OCI-LY7 (cell line): ENCODE data around the gene ADH7. TPM values are rescaled to one million over a fixed set of nuclear protein-coding genes. Genes with fewer than 3 reads are reported as not detected.

Source experiments
- BruUV-seq: library from RNA; stranded (reverse); fragments of 400-500 nt; replicated peaks from 2 replicates; lab custom pipeline; 2021; lab: Mats Ljungman, UMichigan
- CTCF ChIA-PET: fragments of 300-600 bp; sonication (Branson Sonifier 250); formaldehyde crosslinking; loops from one replicate; lab custom pipeline; 2022; ENCODE audit warnings: antibody characterized with exemption; ENCODE audit not compliant: unreplicated experiment; lab: Charles Lee
- POLR2A ChIA-PET: fragments of 300-600 bp; sonication (Branson Sonifier 250); formaldehyde crosslinking; loops from one replicate; lab custom pipeline; 2022; ENCODE audit warnings: antibody characterized with exemption; lab: Charles Lee
- DNase-seq: peaks from one replicate; pipeline ENCODE4 v3.0.0-alpha.2; 2015; ENCODE audit warnings: low spot score
- H2AFZ ChIP-seq: fragments of 200-600 bp; sonication (generic), shearing (Covaris generic); 2 replicates; pipeline ENCODE4 v1.6.1; 2014; ENCODE audit warnings: mild to moderate bottlenecking, antibody characterized with exemption, low read length, moderate library complexity
- H3K27ac ChIP-seq: fragments of 200-600 bp; sonication (generic); 2 replicates; pipeline ENCODE4 v1.5.1; 2014; ENCODE audit warnings: mixed run types, low read depth, mild to moderate bottlenecking, moderate library complexity, low read length, inconsistent platforms; ENCODE audit not compliant: poor library complexity, severe bottlenecking
- H3K36me3 ChIP-seq: fragments of 200-600 bp; sonication (generic); 2 replicates; pipeline ENCODE4 v1.6.1; 2014; ENCODE audit warnings: mild to moderate bottlenecking, antibody characterized with exemption, low read length, moderate library complexity, mixed read lengths; ENCODE audit not compliant: insufficient read depth
- H3K4me1 ChIP-seq: fragments of 200-600 bp; sonication (generic); 2 replicates; pipeline ENCODE4 v1.5.1; 2014; ENCODE audit warnings: mild to moderate bottlenecking, low read length; ENCODE audit not compliant: insufficient read depth, poor library complexity, severe bottlenecking
- H3K4me2 ChIP-seq: fragments of 200-600 bp; sonication (generic); 2 replicates; pipeline ENCODE4 v1.6.1; 2014; ENCODE audit warnings: mild to moderate bottlenecking, low read length
- H3K4me3 ChIP-seq: fragments of 200-600 bp; sonication (generic); 2 replicates; pipeline ENCODE4 v1.5.1; 2014; ENCODE audit warnings: mild to moderate bottlenecking, low read depth, low read length; ENCODE audit not compliant: poor library complexity, severe bottlenecking
- H3K79me2 ChIP-seq: fragments of 200-600 bp; sonication (generic); 2 replicates; pipeline ENCODE4 v1.6.1; 2016; ENCODE audit warnings: low read depth, mild to moderate bottlenecking, low read length, moderate library complexity, mixed read lengths; ENCODE audit not compliant: insufficient read depth
- H3K9me2 ChIP-seq: fragments of 200-600 bp; sonication (generic); 2 replicates; pipeline ENCODE4 v1.6.1; 2016; ENCODE audit warnings: mild to moderate bottlenecking, low read length, mixed read lengths; ENCODE audit not compliant: insufficient read depth
- H3K9me3 ChIP-seq: fragments of 200-600 bp; sonication (generic); 2 replicates; pipeline ENCODE4 v1.6.1; 2014; ENCODE audit warnings: mild to moderate bottlenecking, mixed run types, low read length, mixed read lengths
- H4K20me1 ChIP-seq: fragments of 200-600 bp; sonication (generic); 2 replicates; pipeline ENCODE4 v1.6.1; 2014; ENCODE audit warnings: mild to moderate bottlenecking, antibody characterized with exemption, low read length, moderate library complexity, mixed read lengths; ENCODE audit not compliant: insufficient read depth
- EZH2phosphoT487 ChIP-seq: fragments of 200-600 bp; sonication (generic); IDR thresholded peaks from 2 replicates; pipeline ENCODE4 v1.6.1; 2018; ENCODE audit warnings: low read depth, borderline replicate concordance, mild to moderate bottlenecking, mixed run types, antibody characterized with exemption, low read length, moderate library complexity, mixed read lengths
- intact Hi-C: fragments of 100-400 bp; cut with micrococcal nuclease; formaldehyde crosslinking; loops from one replicate; pipeline ENCODE4 v1.10.0; 2022; ENCODE audit not compliant: unreplicated experiment
- total RNA-seq, 2 experiments: library from RNA; depleted of rRNA in 1 of 2; stranded (reverse); fragments of >200 nt in 1 of 2; shearing (Covaris generic) in 1 of 2; gene quantifications; 2 replicates each; pipeline ENCODE4 v1.2.3, GENCODE V29; 2014 to 2022
- TF ChIP-seq, protein P1 (sequence below): fragments of 200-600 bp; sonication (generic); conservative IDR thresholded peaks from 2 replicates; pipeline ENCODE4 v1.5.1; 2014; ENCODE audit warnings: mild to moderate bottlenecking, antibody characterized with exemption, low read length, moderate library complexity, mixed read lengths

The ADH7 gene
- total RNA-seq, 2 experiments from 2014 or later: not detected

DNA sequence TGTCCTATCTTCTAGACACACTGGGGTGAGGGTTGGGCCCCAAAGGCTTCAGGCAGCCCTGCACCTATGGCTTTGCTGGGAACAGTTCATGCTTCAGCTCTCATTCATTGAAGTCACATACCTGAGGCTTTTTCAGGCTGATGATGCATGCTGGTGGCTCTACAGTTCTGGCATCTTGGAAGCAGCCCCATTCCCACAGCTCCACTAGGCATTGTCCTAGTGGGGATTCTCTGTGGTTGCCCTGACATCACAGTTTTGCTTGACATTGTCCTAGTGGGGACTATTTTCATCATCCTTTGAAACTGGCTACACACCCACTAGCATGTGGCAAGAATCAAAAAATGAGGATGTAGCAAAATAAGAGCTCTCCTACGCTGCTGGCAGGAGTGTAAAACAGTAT lies 38.0 kb upstream of the ADH7 start:
- Histone ChIP-seq H3K4me3 (no peak overlapping the region), H3K9me2 (no peaks in the 10 kb centered on the region), H3K4me1 (no peaks in the 10 kb centered on the region), H2AFZ (no peak overlapping the region), H3K79me2 (no peaks in the 10 kb centered on the region), H3K9me3 (no peaks in the 10 kb centered on the region), H3K4me2 (no peak overlapping the region), H3K36me3 (no peaks in the 10 kb centered on the region), H3K27ac (no peak overlapping the region), H4K20me1 (no peaks in the 10 kb centered on the region)
- intact Hi-C loops: no loop called here
- TF ChIP-seq EZH2phosphoT487: no peak
- TF ChIP-seq, protein P1, sequence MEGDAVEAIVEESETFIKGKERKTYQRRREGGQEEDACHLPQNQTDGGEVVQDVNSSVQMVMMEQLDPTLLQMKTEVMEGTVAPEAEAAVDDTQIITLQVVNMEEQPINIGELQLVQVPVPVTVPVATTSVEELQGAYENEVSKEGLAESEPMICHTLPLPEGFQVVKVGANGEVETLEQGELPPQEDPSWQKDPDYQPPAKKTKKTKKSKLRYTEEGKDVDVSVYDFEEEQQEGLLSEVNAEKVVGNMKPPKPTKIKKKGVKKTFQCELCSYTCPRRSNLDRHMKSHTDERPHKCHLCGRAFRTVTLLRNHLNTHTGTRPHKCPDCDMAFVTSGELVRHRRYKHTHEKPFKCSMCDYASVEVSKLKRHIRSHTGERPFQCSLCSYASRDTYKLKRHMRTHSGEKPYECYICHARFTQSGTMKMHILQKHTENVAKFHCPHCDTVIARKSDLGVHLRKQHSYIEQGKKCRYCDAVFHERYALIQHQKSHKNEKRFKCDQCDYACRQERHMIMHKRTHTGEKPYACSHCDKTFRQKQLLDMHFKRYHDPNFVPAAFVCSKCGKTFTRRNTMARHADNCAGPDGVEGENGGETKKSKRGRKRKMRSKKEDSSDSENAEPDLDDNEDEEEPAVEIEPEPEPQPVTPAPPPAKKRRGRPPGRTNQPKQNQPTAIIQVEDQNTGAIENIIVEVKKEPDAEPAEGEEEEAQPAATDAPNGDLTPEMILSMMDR: no peak
- no TSS peak for BruUV-seq
- ChIA-PET CTCF (no interaction called here), POLR2A (no interaction called here)
- no peak for DNase-seq

DNA sequence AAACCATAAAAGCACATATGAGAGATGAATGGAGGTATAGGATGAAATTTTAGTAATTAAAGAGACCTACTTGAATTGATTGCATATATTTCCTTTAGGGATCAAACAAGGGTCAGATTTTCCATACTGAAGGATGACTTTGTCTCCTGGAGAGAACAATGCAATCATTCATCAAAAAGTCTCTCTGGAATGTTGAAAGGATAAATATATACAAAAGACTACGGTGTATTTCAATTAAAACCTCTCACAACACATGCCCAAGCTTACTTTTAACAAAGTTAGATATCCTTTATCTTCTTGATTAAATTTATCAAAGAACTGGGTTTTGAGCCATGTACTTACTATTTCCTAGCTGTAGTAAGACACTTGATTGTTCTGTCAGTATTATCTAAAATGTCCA lies 36.8 kb upstream of the ADH7 start:
- no peak overlapping the region for H2AFZ ChIP-seq
- no peak for DNase-seq
- POLR2A ChIA-PET: interaction anchor here (0.5 kb wide), 1 partner anchor 1073 kb away, joined by 3 read pairs; no protein-coding TSS in a partner anchor
- H4K20me1 ChIP-seq: no peaks in the 10 kb centered on the region
- H3K9me3 ChIP-seq: no peaks in the 10 kb centered on the region
- H3K9me2 ChIP-seq: no peaks in the 10 kb centered on the region
- no peak overlapping the region for H3K4me3 ChIP-seq
- H3K36me3 ChIP-seq: no peaks in the 10 kb centered on the region
- no peaks in the 10 kb centered on the region for H3K79me2 ChIP-seq
- H3K27ac ChIP-seq: no peak overlapping the region
- no peak overlapping the region for H3K4me2 ChIP-seq
- H3K4me1 ChIP-seq: no peaks in the 10 kb centered on the region
- no peak for TF ChIP-seq EZH2phosphoT487
- TF ChIP-seq, protein P1: no peak
- CTCF ChIA-PET: no interaction called here
- BruUV-seq: no TSS peak
- intact Hi-C loops: no loop called here

DNA sequence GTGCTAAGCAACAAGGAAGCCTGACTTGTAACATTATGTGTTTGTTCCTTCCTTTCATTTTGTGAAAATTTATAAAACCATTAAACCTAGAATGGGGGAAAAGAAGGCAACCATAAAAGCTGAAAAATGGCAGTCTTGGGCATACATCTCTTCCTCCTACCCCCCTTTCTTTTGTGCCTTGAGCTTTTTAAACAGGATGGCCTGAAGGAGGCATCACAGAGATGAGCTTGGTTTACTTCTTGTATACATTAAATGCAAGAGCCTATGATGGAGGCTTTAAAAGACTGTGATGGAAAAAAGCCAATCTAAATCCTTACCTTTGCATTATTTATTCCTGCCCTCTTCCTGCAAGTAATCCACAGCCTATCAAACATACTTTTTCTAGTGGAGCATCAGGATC lies 36.2 kb upstream of the ADH7 start:
- CTCF ChIA-PET: no interaction called here
- POLR2A ChIA-PET: interaction anchor here (0.5 kb wide), 1 partner anchor 1074 kb away, joined by 3 read pairs; no protein-coding TSS in a partner anchor

More for the DNA sequence above, 36.2 kb upstream of the ADH7 start:
- no peak overlapping the region for H3K27ac ChIP-seq
- no peaks in the 10 kb centered on the region for H3K4me1 ChIP-seq
- H3K4me2 ChIP-seq: no peak overlapping the region
- TF ChIP-seq, protein P1: no peak
- TF ChIP-seq EZH2phosphoT487: no peak
- no TSS peak for BruUV-seq
- no peak for DNase-seq
- H3K36me3 ChIP-seq: no peaks in the 10 kb centered on the region
- H3K4me3 ChIP-seq: no peak overlapping the region
- intact Hi-C loops: no loop called here
- no peaks in the 10 kb centered on the region for H4K20me1 ChIP-seq
- no peak overlapping the region for H2AFZ ChIP-seq
- no peaks in the 10 kb centered on the region for H3K79me2 ChIP-seq
- H3K9me2 ChIP-seq: no peaks in the 10 kb centered on the region
- H3K9me3 ChIP-seq: no peaks in the 10 kb centered on the region
